HG03045 (cell line): Measurements from ENCODE around the gene PCDH10.

ENCODE experiments used
- ATAC-seq: cut with Tn5 transposase; IDR thresholded peaks from one replicate; pipeline ENCODE4 v1.9.1; 2021; ENCODE audit warnings: mild to moderate bottlenecking, moderate library complexity; ENCODE audit not compliant: unreplicated experiment

The PCDH10 gene

DNA sequence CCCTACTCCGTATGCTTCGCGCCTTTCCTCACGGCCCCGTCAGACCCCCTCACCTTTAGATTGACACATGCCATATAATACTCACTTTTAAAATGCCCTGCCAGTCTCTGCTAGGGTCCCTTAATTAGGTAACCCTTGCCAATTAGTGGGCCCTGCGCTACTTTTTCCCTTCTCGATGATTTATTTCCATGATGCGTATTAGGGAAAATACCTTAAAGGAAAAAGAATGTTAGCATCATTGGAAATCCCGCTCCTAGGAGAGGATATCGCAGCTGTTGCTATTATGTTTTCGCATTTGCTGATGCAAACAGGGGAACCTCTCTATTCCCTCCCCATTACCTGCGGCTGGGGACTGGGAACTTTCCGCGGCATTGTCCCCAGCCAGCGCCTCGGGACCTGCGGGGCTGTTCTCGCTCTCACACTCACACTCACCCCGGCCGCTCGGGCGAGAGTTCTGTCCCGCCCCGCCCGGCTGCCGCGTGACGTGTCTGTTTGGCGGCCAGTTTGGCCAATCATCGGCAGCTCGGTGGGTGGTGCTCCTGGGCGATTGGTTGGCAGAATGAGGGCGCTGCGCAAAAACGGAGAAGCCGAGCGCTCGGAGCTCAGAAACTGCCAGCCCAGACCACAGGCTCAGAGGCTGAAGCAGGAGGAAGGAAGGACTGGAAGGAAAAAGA is at the start of gene PCDH10:
Gene PCDH10, plus strand, starts transcription at position 605 of the 674 bp plus-strand sequence. CDS start 847 bp downstream, outside the sequence.
- ATAC-seq: peak; percentile 80

- no peak for ATAC-seq
Measured at GRCh38 chr4:133102043-133102442, 47.1 kb upstream of the PCDH10 start.

- no peak for ATAC-seq
Measured at GRCh38 chr4:133102612-133103409, 46.3 kb upstream of the PCDH10 start.

- ATAC-seq: no peak
Measured at GRCh38 chr4:133112641-133113040, 36.5 kb upstream of the PCDH10 start.

GRCh38 chr4:133124746-133125145 is 24.3 kb upstream of the PCDH10 start:
- no peak for ATAC-seq

GRCh38 chr4:133127500-133127899 is 21.6 kb upstream of the PCDH10 start:
- no peak for ATAC-seq

GRCh38 chr4:133129237-133129636 is 19.9 kb upstream of the PCDH10 start:
- ATAC-seq: no peak

GRCh38 chr4:133130171-133130570 is 18.9 kb upstream of the PCDH10 start:
- no peak for ATAC-seq

GRCh38 chr4:133131829-133132460 is 17.1 kb upstream of the PCDH10 start:
- ATAC-seq: no peak

- no peak for ATAC-seq
Measured at GRCh38 chr4:133136833-133137232, 12.3 kb upstream of the PCDH10 start.

DNA sequence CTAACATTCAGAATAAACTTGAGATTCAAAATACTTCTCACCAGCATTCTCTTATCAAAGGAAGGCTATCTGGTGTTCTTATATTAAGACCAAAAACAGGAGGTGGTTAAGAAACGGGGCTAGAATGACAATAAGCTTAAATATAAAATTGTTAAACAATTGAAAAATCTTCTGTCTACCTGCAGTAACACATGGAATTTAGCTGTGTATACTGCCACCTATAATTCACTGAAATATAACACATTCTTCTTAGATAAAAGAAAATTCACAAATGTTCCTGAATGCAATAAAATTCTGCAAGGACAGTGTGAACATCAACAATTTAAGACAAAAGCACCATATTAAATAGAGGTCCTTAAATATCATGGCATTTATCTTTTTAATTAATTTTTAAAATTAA is 11.5 kb upstream of the PCDH10 start:
- ATAC-seq: no peak

GRCh38 chr4:133143775-133144430 is 5.2 kb upstream of the PCDH10 start:
- ATAC-seq: no peak

- no peak for ATAC-seq
Measured at GRCh38 chr4:133145241-133145640, 3.9 kb upstream of the PCDH10 start.

DNA sequence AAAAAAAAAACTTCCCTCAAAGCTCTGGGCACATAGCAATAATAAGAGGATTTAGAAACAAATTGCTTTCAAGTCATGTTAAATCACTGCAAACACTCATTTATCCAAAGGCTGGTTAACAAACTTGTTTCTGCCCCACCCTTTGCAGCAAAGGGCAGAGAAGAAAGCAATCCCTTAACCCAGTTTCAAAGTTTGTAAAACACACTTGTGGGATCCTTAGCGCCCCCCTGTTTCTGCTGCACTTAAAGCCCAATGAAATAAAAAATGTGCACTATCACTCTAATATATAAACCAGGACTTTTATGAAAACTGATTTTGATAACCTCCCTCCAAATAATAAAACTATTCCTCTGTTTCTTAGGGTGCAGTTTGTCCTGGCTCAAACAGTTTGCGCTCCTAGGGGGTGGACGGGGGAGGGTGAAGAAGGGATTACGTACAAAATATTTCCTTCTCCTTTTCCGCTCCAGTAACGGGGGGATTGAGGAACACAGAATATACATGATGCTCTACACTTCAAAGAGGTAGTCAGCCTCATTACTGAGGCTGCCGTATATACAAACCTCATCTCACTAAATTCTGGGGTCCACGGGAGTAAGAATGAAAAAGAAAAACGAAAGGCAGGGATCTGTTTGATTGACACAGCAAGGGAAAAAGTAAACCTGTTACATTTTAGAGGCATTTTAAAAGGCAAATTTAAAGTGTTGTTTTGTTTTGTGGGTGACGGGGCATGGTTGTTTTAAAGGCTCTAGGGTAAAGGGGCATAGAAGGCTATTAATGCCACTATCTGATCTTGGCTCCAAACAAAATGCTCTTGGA is 3.1 kb upstream of the PCDH10 start:
- ATAC-seq: no peak

GRCh38 chr4:133146574-133147241 is 2.4 kb upstream of the PCDH10 start:
- no peak for ATAC-seq

DNA sequence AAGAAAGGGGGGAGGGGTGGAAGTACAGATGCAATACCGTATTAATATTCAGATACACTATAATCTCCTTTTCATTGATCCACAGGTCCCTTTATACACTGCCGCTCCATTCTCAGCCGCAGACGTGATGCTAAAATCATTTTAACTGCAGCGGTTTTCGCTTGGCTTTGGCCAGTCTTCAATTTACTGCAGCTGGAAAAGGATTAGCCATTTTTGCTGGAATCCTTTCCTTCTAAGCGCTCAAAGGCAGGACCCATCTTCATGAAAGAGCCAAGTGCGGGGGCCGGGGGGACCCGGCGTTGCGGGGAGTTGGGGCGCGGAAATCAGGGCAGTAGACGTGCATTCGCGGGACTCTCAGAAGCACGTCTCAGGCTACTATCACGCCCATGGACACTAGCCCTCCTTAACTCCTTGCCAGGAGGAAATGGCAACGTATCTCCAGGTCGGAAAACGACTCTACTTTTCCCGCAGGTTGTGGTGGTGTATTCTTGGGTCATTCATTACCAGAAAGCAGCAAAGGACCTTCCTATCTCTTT is 1.7 kb upstream of the PCDH10 start:
- ATAC-seq: no peak

GRCh38 chr4:133147921-133148689 is 989 bp upstream of the PCDH10 start:
- ATAC-seq: no peak

- ATAC-seq: no peak
Measured at GRCh38 chr4:133149364-133149695, 236 bp downstream of the PCDH10 start.

DNA sequence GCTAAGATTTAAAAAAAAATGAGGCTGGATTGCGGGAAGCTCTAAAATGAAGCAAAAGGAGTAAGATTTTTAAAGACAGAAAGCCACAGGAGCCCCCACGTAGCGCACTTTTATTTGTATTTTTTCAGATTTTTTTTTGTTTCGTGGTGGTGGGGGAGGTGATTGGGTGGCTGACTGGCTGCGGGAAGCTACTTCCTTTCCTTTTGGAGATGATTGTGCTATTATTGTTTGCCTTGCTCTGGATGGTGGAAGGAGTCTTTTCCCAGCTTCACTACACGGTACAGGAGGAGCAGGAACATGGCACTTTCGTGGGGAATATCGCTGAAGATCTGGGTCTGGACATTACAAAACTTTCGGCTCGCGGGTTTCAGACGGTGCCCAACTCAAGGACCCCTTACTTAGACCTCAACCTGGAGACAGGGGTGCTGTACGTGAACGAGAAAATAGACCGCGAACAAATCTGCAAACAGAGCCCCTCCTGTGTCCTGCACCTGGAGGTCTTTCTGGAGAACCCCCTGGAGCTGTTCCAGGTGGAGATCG is 908 bp downstream of the PCDH10 start:
- ATAC-seq: no peak
